HG02840 (cell line): ENCODE measurements around the gene DOCK4.
A peak's percentile ranks its signal among the peaks of the same experiment; 100 is the strongest.

Experiments used
- ATAC-seq: cut with Tn5 transposase; IDR thresholded peaks from one replicate; pipeline ENCODE4 v1.9.1; 2021; ENCODE audit warnings: mild to moderate bottlenecking, moderate library complexity, moderate number of reproducible peaks; ENCODE audit not compliant: unreplicated experiment, low FRiP score

The DOCK4 gene

GRCh38 chr7:112220877-112221434 lies 14.8 kb upstream of the DOCK4 start:
- ATAC-seq = no peak

- no peak for ATAC-seq
Measured at GRCh38 chr7:112215787-112216186, 9.6 kb upstream of the DOCK4 start.

GRCh38 chr7:112214883-112215282 lies 8.7 kb upstream of the DOCK4 start:
- ATAC-seq = no peak

GRCh38 chr7:112214268-112214667 lies 8.1 kb upstream of the DOCK4 start:
- no peak for ATAC-seq

GRCh38 chr7:112213735-112214134 lies 7.5 kb upstream of the DOCK4 start:
- no peak for ATAC-seq

GRCh38 chr7:112212571-112212970 lies 6.4 kb upstream of the DOCK4 start:
- no peak for ATAC-seq

GRCh38 chr7:112211348-112211907 lies 5.2 kb upstream of the DOCK4 start:
- no peak for ATAC-seq

- ATAC-seq = no peak
Measured at GRCh38 chr7:112207765-112208164, 1.6 kb upstream of the DOCK4 start.

- no peak for ATAC-seq
Measured at GRCh38 chr7:112206991-112207592, 893 bp upstream of the DOCK4 start.

- ATAC-seq = peak; percentile 2
Measured at GRCh38 chr7:112205343-112206237, 609 bp downstream of the DOCK4 start.

GRCh38 chr7:112204499-112205342 lies 1.5 kb downstream of the DOCK4 start:
- ATAC-seq = no peak

GRCh38 chr7:112203365-112203739 lies 2.8 kb downstream of the DOCK4 start:
- ATAC-seq = no peak

- no peak for ATAC-seq
Measured at GRCh38 chr7:112202816-112203215, 3.4 kb downstream of the DOCK4 start.

- no peak for ATAC-seq
Measured at GRCh38 chr7:112201839-112202238, 4.4 kb downstream of the DOCK4 start.

- ATAC-seq = no peak
Measured at GRCh38 chr7:112201411-112201810, 4.8 kb downstream of the DOCK4 start.

GRCh38 chr7:112199672-112200071 lies 6.5 kb downstream of the DOCK4 start:
- ATAC-seq = no peak

GRCh38 chr7:112199035-112199655 lies 7.1 kb downstream of the DOCK4 start:
- ATAC-seq = no peak

GRCh38 chr7:112197322-112197721 lies 8.9 kb downstream of the DOCK4 start:
- ATAC-seq = no peak

- no peak for ATAC-seq
Measured at GRCh38 chr7:112195717-112196116, 10.5 kb downstream of the DOCK4 start.

GRCh38 chr7:112193915-112194502 lies 12.2 kb downstream of the DOCK4 start:
- ATAC-seq = no peak
